ENCODE data around the gene HBG2. TPM values are rescaled to one million over a fixed set of nuclear protein-coding genes. Genes with fewer than 3 reads are reported as not detected.

HBG2 gene
- polyA plus RNA-seq, 1 donor from 2014 or later = not detected

DNA sequence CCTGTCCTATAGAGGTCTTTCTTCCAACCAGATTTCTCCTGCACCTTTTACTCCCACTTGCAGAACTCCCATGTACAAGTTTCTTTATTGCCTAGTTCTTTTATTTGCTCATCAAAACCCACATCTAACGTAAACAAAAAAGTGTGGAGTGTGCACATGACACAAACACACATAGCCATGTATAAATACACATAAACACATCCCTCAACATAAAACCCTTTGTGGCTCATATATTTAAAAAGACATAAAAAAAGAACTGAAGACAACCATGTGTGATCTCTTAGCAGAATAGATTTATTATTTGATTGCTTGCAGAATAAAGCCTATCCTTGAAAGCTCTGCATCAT is 1.7 kb downstream of the HBG2 start:
- no peaks in the 10 kb centered on the region for H3K9me3 ChIP-seq (ENCODE audit: low read length)
- H3K27ac ChIP-seq (ENCODE audit: low read length) = no peak overlapping the region
- H3K27me3 ChIP-seq (ENCODE audit: insufficient read depth, low read depth, low read length) = no peaks in the 10 kb centered on the region
- no peaks in the 10 kb centered on the region for H4K20me1 ChIP-seq (ENCODE audit: insufficient read depth)
- no peak overlapping the region for H2AFZ ChIP-seq (ENCODE audit: low read depth, low read length)
- H3F3A ChIP-seq (ENCODE audit: insufficient read depth, low read length, poor library complexity, severe bottlenecking) = no peaks in the 10 kb centered on the region
- H3K36me3 ChIP-seq (ENCODE audit: insufficient read depth, low read length) = no peaks in the 10 kb centered on the region
- H3K4me3 ChIP-seq (ENCODE audit: low read length) = no peak overlapping the region
- H3K79me2 ChIP-seq (replicated peaks; ENCODE audit: insufficient read depth, low read length) = no peaks in the 10 kb centered on the region
- no peak overlapping the region for H3K9ac ChIP-seq (ENCODE audit: low read length)
- H3K4me2 ChIP-seq (ENCODE audit: low read length) = no peak overlapping the region
- H3K9me2 ChIP-seq (ENCODE audit: insufficient read depth, low read length) = no peaks in the 10 kb centered on the region
- TF ChIP-seq, protein P1, sequence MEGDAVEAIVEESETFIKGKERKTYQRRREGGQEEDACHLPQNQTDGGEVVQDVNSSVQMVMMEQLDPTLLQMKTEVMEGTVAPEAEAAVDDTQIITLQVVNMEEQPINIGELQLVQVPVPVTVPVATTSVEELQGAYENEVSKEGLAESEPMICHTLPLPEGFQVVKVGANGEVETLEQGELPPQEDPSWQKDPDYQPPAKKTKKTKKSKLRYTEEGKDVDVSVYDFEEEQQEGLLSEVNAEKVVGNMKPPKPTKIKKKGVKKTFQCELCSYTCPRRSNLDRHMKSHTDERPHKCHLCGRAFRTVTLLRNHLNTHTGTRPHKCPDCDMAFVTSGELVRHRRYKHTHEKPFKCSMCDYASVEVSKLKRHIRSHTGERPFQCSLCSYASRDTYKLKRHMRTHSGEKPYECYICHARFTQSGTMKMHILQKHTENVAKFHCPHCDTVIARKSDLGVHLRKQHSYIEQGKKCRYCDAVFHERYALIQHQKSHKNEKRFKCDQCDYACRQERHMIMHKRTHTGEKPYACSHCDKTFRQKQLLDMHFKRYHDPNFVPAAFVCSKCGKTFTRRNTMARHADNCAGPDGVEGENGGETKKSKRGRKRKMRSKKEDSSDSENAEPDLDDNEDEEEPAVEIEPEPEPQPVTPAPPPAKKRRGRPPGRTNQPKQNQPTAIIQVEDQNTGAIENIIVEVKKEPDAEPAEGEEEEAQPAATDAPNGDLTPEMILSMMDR (IDR thresholded peaks at IDR 0.05; ENCODE audit: poor library complexity, severe bottlenecking) = no peak
- TF ChIP-seq SMC3 (conservative IDR thresholded peaks at IDR 0.05; ENCODE audit: poor library complexity) (no peak), RAD21 (conservative IDR thresholded peaks at IDR 0.05) (no peak), EP300 (conservative IDR thresholded peaks at IDR 0.05; ENCODE audit: poor library complexity, severe bottlenecking) (no peak), POLR2AphosphoS5 (IDR thresholded peaks at IDR 0.05) (no peak), EZH2 (IDR thresholded peaks at IDR 0.05; ENCODE audit: borderline replicate concordance, insufficient read depth, low read length, poor library complexity, severe bottlenecking) (no peak), TAF1 (IDR thresholded peaks at IDR 0.05; ENCODE audit: low read depth) (no peak), MXI1 (conservative IDR thresholded peaks at IDR 0.05; ENCODE audit: poor library complexity, severe bottlenecking) (no peak)
- TF ChIP-seq, protein P2, sequence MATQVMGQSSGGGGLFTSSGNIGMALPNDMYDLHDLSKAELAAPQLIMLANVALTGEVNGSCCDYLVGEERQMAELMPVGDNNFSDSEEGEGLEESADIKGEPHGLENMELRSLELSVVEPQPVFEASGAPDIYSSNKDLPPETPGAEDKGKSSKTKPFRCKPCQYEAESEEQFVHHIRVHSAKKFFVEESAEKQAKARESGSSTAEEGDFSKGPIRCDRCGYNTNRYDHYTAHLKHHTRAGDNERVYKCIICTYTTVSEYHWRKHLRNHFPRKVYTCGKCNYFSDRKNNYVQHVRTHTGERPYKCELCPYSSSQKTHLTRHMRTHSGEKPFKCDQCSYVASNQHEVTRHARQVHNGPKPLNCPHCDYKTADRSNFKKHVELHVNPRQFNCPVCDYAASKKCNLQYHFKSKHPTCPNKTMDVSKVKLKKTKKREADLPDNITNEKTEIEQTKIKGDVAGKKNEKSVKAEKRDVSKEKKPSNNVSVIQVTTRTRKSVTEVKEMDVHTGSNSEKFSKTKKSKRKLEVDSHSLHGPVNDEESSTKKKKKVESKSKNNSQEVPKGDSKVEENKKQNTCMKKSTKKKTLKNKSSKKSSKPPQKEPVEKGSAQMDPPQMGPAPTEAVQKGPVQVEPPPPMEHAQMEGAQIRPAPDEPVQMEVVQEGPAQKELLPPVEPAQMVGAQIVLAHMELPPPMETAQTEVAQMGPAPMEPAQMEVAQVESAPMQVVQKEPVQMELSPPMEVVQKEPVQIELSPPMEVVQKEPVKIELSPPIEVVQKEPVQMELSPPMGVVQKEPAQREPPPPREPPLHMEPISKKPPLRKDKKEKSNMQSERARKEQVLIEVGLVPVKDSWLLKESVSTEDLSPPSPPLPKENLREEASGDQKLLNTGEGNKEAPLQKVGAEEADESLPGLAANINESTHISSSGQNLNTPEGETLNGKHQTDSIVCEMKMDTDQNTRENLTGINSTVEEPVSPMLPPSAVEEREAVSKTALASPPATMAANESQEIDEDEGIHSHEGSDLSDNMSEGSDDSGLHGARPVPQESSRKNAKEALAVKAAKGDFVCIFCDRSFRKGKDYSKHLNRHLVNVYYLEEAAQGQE (IDR thresholded peaks at IDR 0.05; ENCODE audit: borderline replicate concordance) = no peak

- Histone ChIP-seq H3K79me2 (replicated peaks; ENCODE audit: insufficient read depth, low read length) (no peaks in the 10 kb centered on the region), H3K4me2 (ENCODE audit: low read length) (no peak overlapping the region), H3K9ac (ENCODE audit: low read length) (no peak overlapping the region), H3K9me3 (ENCODE audit: low read length) (no peaks in the 10 kb centered on the region), H4K20me1 (ENCODE audit: insufficient read depth) (no peaks in the 10 kb centered on the region), H3K27ac (ENCODE audit: low read length) (no peak overlapping the region), H3K27me3 (ENCODE audit: insufficient read depth, low read depth, low read length) (no peaks in the 10 kb centered on the region), H3K9me2 (ENCODE audit: insufficient read depth, low read length) (no peaks in the 10 kb centered on the region), H3K4me3 (ENCODE audit: low read length) (no peak overlapping the region), H3K36me3 (ENCODE audit: insufficient read depth, low read length) (no peaks in the 10 kb centered on the region), H3F3A (ENCODE audit: insufficient read depth, low read length, poor library complexity, severe bottlenecking) (no peaks in the 10 kb centered on the region), H2AFZ (ENCODE audit: low read depth, low read length) (no peak overlapping the region)
- TF ChIP-seq, protein P1 (IDR thresholded peaks at IDR 0.05; ENCODE audit: poor library complexity, severe bottlenecking) = no peak
- no peak for TF ChIP-seq EZH2 (IDR thresholded peaks at IDR 0.05; ENCODE audit: borderline replicate concordance, insufficient read depth, low read length, poor library complexity, severe bottlenecking)
- TF ChIP-seq POLR2AphosphoS5 (IDR thresholded peaks at IDR 0.05) = no peak
- TF ChIP-seq EP300 (conservative IDR thresholded peaks at IDR 0.05; ENCODE audit: poor library complexity, severe bottlenecking) = no peak
- TF ChIP-seq TAF1 (IDR thresholded peaks at IDR 0.05; ENCODE audit: low read depth) = no peak
- no peak for TF ChIP-seq MXI1 (conservative IDR thresholded peaks at IDR 0.05; ENCODE audit: poor library complexity, severe bottlenecking)
- no peak for TF ChIP-seq RAD21 (conservative IDR thresholded peaks at IDR 0.05)
- no peak for TF ChIP-seq SMC3 (conservative IDR thresholded peaks at IDR 0.05; ENCODE audit: poor library complexity)
- TF ChIP-seq, protein P2 (IDR thresholded peaks at IDR 0.05; ENCODE audit: borderline replicate concordance) = no peak
Measured at GRCh38 chr11:5252192-5252918, 2.2 kb downstream of the HBG2 start.
